ENCODE results near the gene OCRL. TPM values are rescaled to one million over a fixed set of nuclear protein-coding genes. Genes with fewer than 3 reads are reported as not detected.

OCRL gene
- total RNA-seq, 4 donors from 2014 or later = 24.3 to 35.6 (median 26.6) TPM

DNA sequence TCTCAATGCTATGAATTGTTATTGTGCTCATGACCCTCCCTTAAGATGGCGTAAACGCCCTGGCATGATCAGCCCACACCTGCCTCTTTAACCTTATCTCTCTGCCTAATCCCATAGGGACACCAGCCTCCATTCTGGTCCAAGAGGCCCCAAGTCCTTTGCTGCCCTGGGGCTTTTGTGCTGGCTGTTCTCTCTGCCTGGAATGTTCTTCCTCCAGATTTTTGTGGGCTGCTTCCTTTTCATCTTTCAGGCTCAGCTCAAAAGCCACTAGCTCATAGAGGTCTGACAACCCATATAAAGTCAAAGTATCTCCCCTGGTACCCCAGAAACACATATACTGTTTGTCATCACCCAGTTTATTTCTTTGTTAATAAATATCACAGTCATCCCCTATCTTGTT is 72.3 kb downstream of the OCRL start:
- 70 to 95% methylated on average over 2 of the region's 2 CpGs for WGBS, 2 donors
- TF ChIP-seq, protein P1, sequence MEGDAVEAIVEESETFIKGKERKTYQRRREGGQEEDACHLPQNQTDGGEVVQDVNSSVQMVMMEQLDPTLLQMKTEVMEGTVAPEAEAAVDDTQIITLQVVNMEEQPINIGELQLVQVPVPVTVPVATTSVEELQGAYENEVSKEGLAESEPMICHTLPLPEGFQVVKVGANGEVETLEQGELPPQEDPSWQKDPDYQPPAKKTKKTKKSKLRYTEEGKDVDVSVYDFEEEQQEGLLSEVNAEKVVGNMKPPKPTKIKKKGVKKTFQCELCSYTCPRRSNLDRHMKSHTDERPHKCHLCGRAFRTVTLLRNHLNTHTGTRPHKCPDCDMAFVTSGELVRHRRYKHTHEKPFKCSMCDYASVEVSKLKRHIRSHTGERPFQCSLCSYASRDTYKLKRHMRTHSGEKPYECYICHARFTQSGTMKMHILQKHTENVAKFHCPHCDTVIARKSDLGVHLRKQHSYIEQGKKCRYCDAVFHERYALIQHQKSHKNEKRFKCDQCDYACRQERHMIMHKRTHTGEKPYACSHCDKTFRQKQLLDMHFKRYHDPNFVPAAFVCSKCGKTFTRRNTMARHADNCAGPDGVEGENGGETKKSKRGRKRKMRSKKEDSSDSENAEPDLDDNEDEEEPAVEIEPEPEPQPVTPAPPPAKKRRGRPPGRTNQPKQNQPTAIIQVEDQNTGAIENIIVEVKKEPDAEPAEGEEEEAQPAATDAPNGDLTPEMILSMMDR (IDR thresholded peaks at IDR 0.05) = no peak
- TF ChIP-seq POLR2A (IDR thresholded peaks at IDR 0.05) = no peak
- Histone ChIP-seq H3K36me3 (no peaks in the 10 kb centered on the region), H3K4me3 (replicated peaks in 1 of 3) (no peak overlapping the region), H3K27me3 (no peaks in the 10 kb centered on the region), H3K9me3 (no peaks in the 10 kb centered on the region), H3K4me1 (no peaks in the 10 kb centered on the region), H3K27ac (no peak overlapping the region)
- intact Hi-C loops (cut with DNase I) = no loop called here
- no peak for DNase-seq

- H3K4me1 ChIP-seq = no peaks in the 10 kb centered on the region
- no peaks in the 10 kb centered on the region for H3K27me3 ChIP-seq
- H3K27ac ChIP-seq = no peak overlapping the region
- intact Hi-C loops (cut with DNase I) = no loop called here
- no peaks in the 10 kb centered on the region for H3K36me3 ChIP-seq
- no peaks in the 10 kb centered on the region for H3K9me3 ChIP-seq
- no peak overlapping the region for H3K4me3 ChIP-seq (replicated peaks in 1 of 3)
- DNase-seq = no peak
- TF ChIP-seq POLR2A (IDR thresholded peaks at IDR 0.05) = no peak
- TF ChIP-seq, protein P1 (IDR thresholded peaks at IDR 0.05) = no peak
Measured at GRCh38 chrX:129613596-129613995, 73.5 kb downstream of the OCRL start.

DNA sequence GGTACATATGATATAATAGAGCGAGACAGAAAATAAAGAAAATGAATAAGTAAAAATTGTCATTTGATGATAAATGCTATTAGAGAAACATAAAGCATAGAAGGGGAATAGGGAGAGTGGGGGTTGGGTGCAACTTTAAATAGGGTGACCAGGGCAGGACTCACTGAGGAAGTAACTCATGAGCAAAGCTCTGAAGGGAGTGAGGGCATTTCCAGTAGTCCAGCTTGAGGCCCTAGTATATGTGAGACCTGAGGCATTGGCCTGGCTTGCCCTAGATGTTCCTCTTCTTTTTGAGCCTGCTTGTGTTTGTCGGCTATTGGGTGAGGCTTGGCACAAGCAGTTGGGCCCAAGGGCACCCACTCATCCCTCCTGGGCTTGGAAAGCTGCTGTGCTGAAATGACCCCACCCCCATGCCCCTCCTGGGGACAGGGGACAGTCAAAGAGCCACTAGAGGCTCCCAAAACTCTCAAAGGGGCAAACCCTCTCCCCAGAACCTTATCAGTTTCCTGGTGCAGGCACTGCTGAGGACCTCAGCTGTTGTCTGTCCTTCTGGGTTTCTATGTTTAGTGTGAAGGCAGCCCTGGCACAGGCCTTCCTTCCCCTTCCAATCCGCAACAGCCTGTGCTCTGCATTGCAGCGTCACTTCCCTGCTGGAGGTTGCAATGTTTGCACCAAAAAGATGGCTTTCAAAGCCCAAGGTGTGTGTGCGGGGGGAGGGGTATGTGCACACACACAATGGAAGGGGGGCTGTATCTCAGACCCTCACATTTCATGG is 74.6 kb downstream of the OCRL start:
- 86 to 97% methylated on average over 4 to 5 of the region's 5 CpGs for WGBS, 2 donors
- DNase-seq = no peak
- TF ChIP-seq POLR2A (IDR thresholded peaks at IDR 0.05) = no peak
- TF ChIP-seq, protein P1 (IDR thresholded peaks at IDR 0.05) = no peak
- Histone ChIP-seq H3K27me3 (no peaks in the 10 kb centered on the region), H3K36me3 (no peaks in the 10 kb centered on the region), H3K4me1 (no peaks in the 10 kb centered on the region), H3K4me3 (replicated peaks in 1 of 3) (no peak overlapping the region), H3K9me3 (no peaks in the 10 kb centered on the region), H3K27ac (no peak overlapping the region)
- intact Hi-C loops (cut with DNase I) = no loop called here

GRCh38 chrX:129617420-129617819 is 77.4 kb downstream of the OCRL start:
- Histone ChIP-seq H3K27me3 (no peaks in the 10 kb centered on the region), H3K4me1 (no peaks in the 10 kb centered on the region), H3K4me3 (replicated peaks in 1 of 3) (no peak overlapping the region), H3K27ac (no peak overlapping the region), H3K36me3 (no peaks in the 10 kb centered on the region), H3K9me3 (no peaks in the 10 kb centered on the region)
- TF ChIP-seq, protein P1 (IDR thresholded peaks at IDR 0.05) = no peak
- no peak for TF ChIP-seq POLR2A (IDR thresholded peaks at IDR 0.05)
- intact Hi-C loops (cut with DNase I) = no loop called here
- 0 to 40% methylated on average over 1 of the region's 6 CpGs for WGBS, 2 donors
- DNase-seq = no peak

GRCh38 chrX:129618997-129619396 is 78.9 kb downstream of the OCRL start:
- Histone ChIP-seq H3K27ac (no peak overlapping the region), H3K36me3 (no peaks in the 10 kb centered on the region), H3K4me3 (replicated peaks in 1 of 3) (no peak overlapping the region), H3K9me3 (no peaks in the 10 kb centered on the region), H3K4me1 (no peaks in the 10 kb centered on the region), H3K27me3 (no peaks in the 10 kb centered on the region)
- DNase-seq = no peak
- no peak for TF ChIP-seq POLR2A (IDR thresholded peaks at IDR 0.05)
- TF ChIP-seq, protein P1 (IDR thresholded peaks at IDR 0.05) = no peak
- intact Hi-C loops (cut with DNase I) = no loop called here
- 92% methylated on average over 4 of the region's 4 CpGs; no CpG with 5 or more reads in 1 of the 2 donors for WGBS, 2 donors

Measured in thyroid gland (tissue), 4 donors.